Kidney (tissue), 14 donors: Measurements from ENCODE around the gene SORBS1. TPM values are rescaled to one million over a fixed set of nuclear protein-coding genes. Genes with fewer than 3 reads are reported as not detected.

Experiments
- DNase-seq, 5 donors: peaks; one replicate each; pipeline ENCODE4 v3.0.0-alpha.2; 2013 to 2020
- FAIRE-seq: peaks from 2 replicates; lab custom pipeline; 2012; peaks lifted over from hg19 to GRCh38; lab: Jason Lieb, UNC
- H3K27ac ChIP-seq, 2 donors: one replicate each; pipeline ENCODE4 v1.7.0; 2013; ENCODE audit warnings: low read depth in 2 of 2, low read length in 2 of 2, inconsistent platforms in 1 of 2
- H3K27me3 ChIP-seq: one replicate; pipeline ENCODE4 v1.7.1; 2013; ENCODE audit warnings: low read length, inconsistent platforms; ENCODE audit not compliant: control insufficient read depth, insufficient read depth
- H3K36me3 ChIP-seq, 3 donors: one replicate each; pipeline versions ENCODE4 v1.7.0 to v1.7.1; 2013; ENCODE audit warnings: low read length in 3 of 3, control low read depth in 1 of 3, inconsistent platforms in 1 of 3; ENCODE audit not compliant: insufficient read depth in 3 of 3, control insufficient read depth in 2 of 3
- H3K4me1 ChIP-seq, 3 donors: one replicate each; pipeline versions ENCODE4 v1.7.0 to v1.7.1; 2013; ENCODE audit warnings: low read length in 3 of 3, inconsistent platforms in 1 of 3, low read depth in 1 of 3; ENCODE audit not compliant: control insufficient read depth in 2 of 3, insufficient read depth in 2 of 3
- H3K4me3 ChIP-seq, 3 donors: one replicate each; pipeline versions ENCODE4 v1.7.0 to v1.8.1; 2013; ENCODE audit warnings: low read length in 3 of 3, control low read depth in 1 of 3, inconsistent platforms in 1 of 3
- H3K9ac ChIP-seq, 3 donors: one replicate each; pipeline versions ENCODE4 v1.7.0 to v1.7.1; 2013; ENCODE audit warnings: low read length in 3 of 3, control low read depth in 1 of 3, inconsistent platforms in 1 of 3
- H3K9me3 ChIP-seq, 3 donors: one replicate each; pipeline versions ENCODE4 v1.7.0 to v1.7.1; 2013; ENCODE audit warnings: low read length in 3 of 3, control low read depth in 1 of 3, inconsistent platforms in 1 of 3; ENCODE audit not compliant: control insufficient read depth in 2 of 3, insufficient read depth in 1 of 3
- intact Hi-C: fragments of 100-400 bp; cut with DNase I; formaldehyde crosslinking; loops from one replicate; pipeline ENCODE4 v1.11.1; 2022
- polyA plus RNA-seq: library from polyadenylated mRNA; stranded (reverse); fragments of 350-450 nt; fragmentation: Illumina TruSeq; extraction: RNeasy Lipid Tissue Mini Kit (QIAGEN cat#74804); gene quantifications from one replicate; pipeline ENCODE4 v1.2.3, GENCODE V29; 2014; ENCODE audit warnings: low read depth, low replicate concordance; ENCODE audit not compliant: insufficient read depth
- total RNA-seq: library from RNA; stranded (reverse); fragmentation: NEBNext Ultra II Directional; extraction: Animal tissue kit (Norgen Biotek cat#: 25700); gene quantifications from one replicate; pipeline ENCODE4 v1.2.1, GENCODE V29; 2021
- TF ChIP-seq, protein P1 (sequence below): IDR thresholded peaks from 3 replicates; pipeline ENCODE4 v1.5.1; 2012; ENCODE audit warnings: mild to moderate bottlenecking, moderate library complexity, borderline replicate concordance; ENCODE audit not compliant: insufficient read depth; ENCODE audit errors: extremely low read depth
- donor health status: control.
- donor health status: control.
- donor health status: control.
- donor health status: control.
- donor health status: control.
- donor health status: DM: yes; HTN: yes; CAD: no.
- donor health status: Normal renal cell carcinoma (clear cell type).

SORBS1 gene
- total and polyA plus RNA-seq, 2 donors from 2014 or later, result 12.2 to 91.7 TPM

DNA sequence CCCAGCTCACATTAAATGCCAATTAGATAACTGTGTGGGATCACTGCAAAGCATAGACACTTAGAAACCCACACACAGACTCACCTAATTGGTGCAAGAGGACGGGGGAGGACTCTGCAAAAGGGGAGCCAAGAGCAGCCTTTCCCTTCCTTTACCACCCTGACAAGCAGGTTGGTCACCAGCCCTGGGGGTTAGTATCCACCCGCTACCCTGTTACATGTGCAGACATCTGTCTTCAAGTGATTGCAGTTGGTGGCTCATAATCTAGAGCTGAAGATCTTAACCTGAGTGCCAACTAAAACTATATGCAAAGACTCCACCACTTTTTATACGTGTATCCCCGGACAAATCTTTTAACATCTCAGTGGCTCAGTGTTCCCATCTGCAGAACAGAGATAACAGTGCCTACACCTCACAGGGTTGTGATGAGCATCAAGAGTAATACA is 56.9 kb downstream of the SORBS1 start:
- FAIRE-seq (no peak), DNase-seq (no peak)
- no peaks in the 10 kb centered on the region for H3K9me3 ChIP-seq
- no peaks in the 10 kb centered on the region for H3K36me3 ChIP-seq
- H3K27ac ChIP-seq, result no peak overlapping the region
- intact Hi-C loops, result no loop called here
- peaks cover 3 to 16% (median 3%) of the 10 kb centered on the region in 3 donors for H3K4me1 ChIP-seq
- H3K27me3 ChIP-seq, result no peaks in the 10 kb centered on the region
- TF ChIP-seq, protein P1, sequence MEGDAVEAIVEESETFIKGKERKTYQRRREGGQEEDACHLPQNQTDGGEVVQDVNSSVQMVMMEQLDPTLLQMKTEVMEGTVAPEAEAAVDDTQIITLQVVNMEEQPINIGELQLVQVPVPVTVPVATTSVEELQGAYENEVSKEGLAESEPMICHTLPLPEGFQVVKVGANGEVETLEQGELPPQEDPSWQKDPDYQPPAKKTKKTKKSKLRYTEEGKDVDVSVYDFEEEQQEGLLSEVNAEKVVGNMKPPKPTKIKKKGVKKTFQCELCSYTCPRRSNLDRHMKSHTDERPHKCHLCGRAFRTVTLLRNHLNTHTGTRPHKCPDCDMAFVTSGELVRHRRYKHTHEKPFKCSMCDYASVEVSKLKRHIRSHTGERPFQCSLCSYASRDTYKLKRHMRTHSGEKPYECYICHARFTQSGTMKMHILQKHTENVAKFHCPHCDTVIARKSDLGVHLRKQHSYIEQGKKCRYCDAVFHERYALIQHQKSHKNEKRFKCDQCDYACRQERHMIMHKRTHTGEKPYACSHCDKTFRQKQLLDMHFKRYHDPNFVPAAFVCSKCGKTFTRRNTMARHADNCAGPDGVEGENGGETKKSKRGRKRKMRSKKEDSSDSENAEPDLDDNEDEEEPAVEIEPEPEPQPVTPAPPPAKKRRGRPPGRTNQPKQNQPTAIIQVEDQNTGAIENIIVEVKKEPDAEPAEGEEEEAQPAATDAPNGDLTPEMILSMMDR, result no peak
- H3K9ac ChIP-seq, result no peak overlapping the region
- H3K4me3 ChIP-seq, result no peak overlapping the region

DNA sequence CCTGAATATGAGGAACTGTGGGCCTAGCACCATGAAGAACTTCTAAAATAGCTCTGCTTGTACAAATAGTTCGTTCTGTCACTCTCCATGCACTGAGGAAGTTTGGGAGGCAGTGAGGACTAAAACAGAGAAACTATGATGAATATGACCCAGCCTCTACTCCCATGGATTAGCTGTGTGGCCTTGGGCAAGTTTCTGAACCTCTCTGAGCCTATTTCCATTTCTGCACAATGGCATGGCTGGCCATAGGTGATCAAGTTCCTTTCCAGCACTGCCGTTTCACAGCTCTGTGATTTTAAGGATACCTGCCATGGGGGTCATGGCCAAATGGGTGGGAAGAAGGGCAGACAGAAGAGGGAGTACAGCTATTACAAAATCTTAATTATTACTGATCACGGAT is 57.6 kb downstream of the SORBS1 start:
- no peak overlapping the region for H3K9ac ChIP-seq
- no peak for DNase-seq
- H3K27me3 ChIP-seq, result no peaks in the 10 kb centered on the region
- FAIRE-seq, result no peak
- H3K9me3 ChIP-seq, result no peaks in the 10 kb centered on the region
- intact Hi-C loops, result no loop called here
- TF ChIP-seq, protein P1, result no peak
- H3K4me1 ChIP-seq, result peaks cover 3 to 13% (median 3%) of the 10 kb centered on the region in 3 donors
- H3K4me3 ChIP-seq, result no peak overlapping the region
- H3K27ac ChIP-seq, result no peak overlapping the region
- H3K36me3 ChIP-seq, result no peaks in the 10 kb centered on the region

DNA sequence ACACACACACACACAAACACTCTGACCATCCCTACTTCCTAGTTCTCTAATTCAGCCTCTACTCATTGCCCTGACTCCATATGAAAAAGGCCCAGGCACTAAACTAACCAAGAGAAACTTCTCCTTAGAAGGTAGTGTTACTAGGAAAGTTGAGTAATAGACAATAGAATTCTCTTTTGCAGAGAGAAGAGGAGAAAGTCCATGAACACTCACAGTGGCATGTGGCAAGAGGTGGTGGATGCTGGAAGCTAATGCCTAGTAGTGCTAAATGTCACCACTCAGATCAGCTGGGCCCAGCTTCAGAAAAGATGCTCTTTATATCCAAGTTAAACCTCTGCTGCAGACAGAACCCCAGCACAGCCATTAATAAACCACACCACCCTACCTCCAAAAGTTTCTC is 58.2 kb downstream of the SORBS1 start:
- FAIRE-seq, result no peak
- TF ChIP-seq, protein P1, result no peak
- H3K4me1 ChIP-seq, result peaks cover 0 to 7% (median 0%) of the 10 kb centered on the region in 3 donors
- no peaks in the 10 kb centered on the region for H3K27me3 ChIP-seq
- H3K9ac ChIP-seq, result no peak overlapping the region
- no peak overlapping the region for H3K27ac ChIP-seq
- intact Hi-C loops, result no loop called here
- H3K9me3 ChIP-seq, result no peaks in the 10 kb centered on the region
- H3K36me3 ChIP-seq, result no peaks in the 10 kb centered on the region
- no peak for DNase-seq
- no peak overlapping the region for H3K4me3 ChIP-seq

DNA sequence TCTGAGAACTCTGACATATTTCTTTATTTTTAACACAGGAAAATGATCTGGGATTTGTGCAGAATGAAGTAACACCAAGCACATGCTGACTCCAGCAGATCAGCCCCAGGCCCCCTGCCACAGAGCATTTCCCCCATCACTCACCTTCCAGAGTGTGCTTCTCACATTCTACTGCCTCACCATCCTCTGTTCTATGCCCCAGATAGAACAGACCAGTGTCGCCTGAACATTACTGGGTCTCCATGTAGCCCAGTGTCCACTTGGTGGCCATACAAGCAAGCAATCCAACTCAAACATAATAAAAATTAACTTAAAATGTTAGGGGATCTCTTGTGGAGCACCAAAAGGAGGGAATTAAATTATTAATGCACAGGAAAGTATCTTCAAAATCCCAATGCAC is 58.8 kb downstream of the SORBS1 start:
- Histone ChIP-seq H3K4me1 (peaks cover 0 to 7% (median 0%) of the 10 kb centered on the region in 3 donors), H3K9me3 (no peaks in the 10 kb centered on the region), H3K36me3 (no peaks in the 10 kb centered on the region), H3K4me3 (no peak overlapping the region), H3K27ac (no peak overlapping the region), H3K27me3 (no peaks in the 10 kb centered on the region), H3K9ac (no peak overlapping the region)
- intact Hi-C loops, result no loop called here
- FAIRE-seq (no peak), DNase-seq (no peak)
- TF ChIP-seq, protein P1, result no peak
